HepG2 (cell line): ENCODE data around the gene RINL. TPM values are rescaled to one million over a fixed set of nuclear protein-coding genes. Genes with fewer than 3 reads are reported as not detected.

ENCODE experiments used
- ATAC-seq: fragments of 200-7000 bp; cut with Tn5 transposase; 3 replicates; pipeline ENCODE4 v1.9.1; 2020; ENCODE audit warnings: mild to moderate bottlenecking, moderate library complexity
- BruUV-seq: library from RNA; stranded (reverse); fragments of 400-500 nt; replicated peaks from 2 replicates; lab custom pipeline; 2021; lab: Mats Ljungman, UMichigan
- CTCF ChIA-PET: fragments of 300-600 bp; formaldehyde crosslinking; extraction: SDS; loops from one replicate; lab custom pipeline; 2021; ENCODE audit warnings: low total read pairs, inconsistent platforms, low intra/inter-chr PET ratio; lab: Yijun Ruan, JAX
- POLR2A ChIA-PET: fragments of 350-600 bp; sonication (Branson Sonifier 250); formaldehyde crosslinking; loops from one replicate; lab custom pipeline; 2020; ENCODE audit warnings: antibody characterized with exemption, inconsistent platforms; lab: Yijun Ruan, JAX
- DNase-seq: peaks from one replicate; pipeline ENCODE4 v3.0.0-alpha.2; 2015; ENCODE audit warnings: low spot score
- FAIRE-seq: peaks from 3 replicates; lab custom pipeline; 2011; peaks lifted over from hg19 to GRCh38; lab: Jason Lieb, UNC
- H2AFZ ChIP-seq: one replicate; pipeline ENCODE4 v1.6.1; 2011; ENCODE audit warnings: low read length, inconsistent platforms
- H3K27ac ChIP-seq: fragments of 300-600 bp; 3 replicates; pipeline ENCODE4 v1.8.0; 2011; ENCODE audit warnings: mixed run types, mild to moderate bottlenecking, mixed read lengths, low read length, inconsistent platforms; ENCODE audit not compliant: insufficient read depth; ENCODE audit errors: extremely low read length
- H3K27me3 ChIP-seq, 2 experiments: fragments of 200-600 bp in 1 of 2; 2 replicates in 1 of 2; 3 replicates in 1 of 2; pipeline versions ENCODE4 v1.6.0 to v1.8.0; 2011; ENCODE audit warnings: low read length in 2 of 2, mild to moderate bottlenecking in 2 of 2, moderate library complexity in 2 of 2, inconsistent platforms in 1 of 2; ENCODE audit not compliant: insufficient read depth in 2 of 2, control insufficient read depth in 1 of 2
- H3K36me3 ChIP-seq, 2 experiments: fragments of 200-600 bp in 1 of 2; replicated peaks in 1 of 2; 2 replicates in 1 of 2; 3 replicates in 1 of 2; pipeline versions ENCODE4 v1.5.1 to v1.8.0; 2011; ENCODE audit warnings: low read length in 2 of 2, inconsistent platforms in 1 of 2; ENCODE audit not compliant: insufficient read depth in 2 of 2, control insufficient read depth in 1 of 2
- H3K4me1 ChIP-seq: 2 replicates; pipeline ENCODE4 v1.5.1; 2012; ENCODE audit warnings: low read length, inconsistent platforms; ENCODE audit not compliant: insufficient read depth
- H3K4me2 ChIP-seq: 2 replicates; pipeline ENCODE4 v1.6.0; 2011; ENCODE audit warnings: low read depth, low read length, inconsistent platforms
- H3K4me3 ChIP-seq, 3 experiments: fragments of 200-600 bp in 1 of 3; sonication (generic), shearing (Covaris generic) in 1 of 3; replicated peaks in 1 of 3; 2 replicates each; pipeline ENCODE4 v1.5.1; 2011 to 2016; ENCODE audit warnings: low read length in 3 of 3, inconsistent platforms in 2 of 3, low read depth in 2 of 3, mild to moderate bottlenecking in 2 of 3, control low read depth in 1 of 3, mixed read lengths in 1 of 3; ENCODE audit not compliant: insufficient read depth in 1 of 3
- H3K79me2 ChIP-seq: one replicate; pipeline ENCODE4 v1.6.1; 2011; ENCODE audit warnings: low read length, inconsistent platforms; ENCODE audit not compliant: insufficient read depth
- H3K9ac ChIP-seq: 2 replicates; pipeline ENCODE4 v1.6.0; 2011; ENCODE audit warnings: mild to moderate bottlenecking, low read depth, low read length, inconsistent platforms; ENCODE audit not compliant: insufficient read depth
- H3K9me3 ChIP-seq: 2 replicates; pipeline ENCODE4 v1.5.1; 2012; ENCODE audit warnings: mild to moderate bottlenecking, low read length
- H4K20me1 ChIP-seq: 2 replicates; pipeline ENCODE4 v1.6.0; 2011; ENCODE audit warnings: inconsistent platforms, mild to moderate bottlenecking, low read length, moderate library complexity; ENCODE audit not compliant: insufficient read depth
- AGO2 ChIP-seq: fragments of 200-400 bp; formaldehyde crosslinking; optimal IDR thresholded peaks from 2 replicates; pipeline ENCODE3; 2017; ENCODE audit warnings: mild to moderate bottlenecking, low read depth, low read length, moderate library complexity
- FOXO1 ChIP-seq: sonication (generic); formaldehyde crosslinking; IDR thresholded peaks from 2 replicates; pipeline ENCODE4 v1.4.0; 2020; ENCODE audit warnings: missing genetic modification reagents
- STAT5B ChIP-seq: sonication (generic); formaldehyde crosslinking; IDR thresholded peaks from 2 replicates; pipeline ENCODE4 v1.4.0; 2020; ENCODE audit warnings: missing genetic modification reagents
- TBL1XR1 ChIP-seq: fragments of 150-350 bp; IDR thresholded peaks from 2 replicates; pipeline ENCODE4 v1.6.1; 2014; ENCODE audit warnings: borderline replicate concordance, low read length; ENCODE audit not compliant: partially characterized antibody
- THYN1 ChIP-seq: sonication (generic); formaldehyde crosslinking; IDR thresholded peaks from 2 replicates; pipeline ENCODE4 v1.8.1; 2023; ENCODE audit warnings: low read depth, mild to moderate bottlenecking, moderate library complexity, missing genetic modification reagents, borderline replicate concordance
- ZNF543 ChIP-seq: sonication (generic); formaldehyde crosslinking; IDR thresholded peaks from 2 replicates; pipeline ENCODE4 v1.4.0; 2020; ENCODE audit warnings: mild to moderate bottlenecking, missing genetic modification reagents
- ZNF687 ChIP-seq: sonication (generic); formaldehyde crosslinking; IDR thresholded peaks from 2 replicates; pipeline ENCODE4 v1.5.1; 2020; ENCODE audit warnings: mild to moderate bottlenecking, missing genetic modification reagents, moderate library complexity
- ZNF768 ChIP-seq: sonication (generic); formaldehyde crosslinking; IDR thresholded peaks from 2 replicates; pipeline ENCODE4 v1.4.0; 2020; ENCODE audit warnings: missing genetic modification reagents
- ZNF780A ChIP-seq: sonication (generic); formaldehyde crosslinking; IDR thresholded peaks from 2 replicates; pipeline ENCODE4 v1.8.0; 2022; ENCODE audit warnings: mild to moderate bottlenecking, missing genetic modification reagents, moderate library complexity
- ZNF781 ChIP-seq: sonication (generic); formaldehyde crosslinking; IDR thresholded peaks from 2 replicates; pipeline ENCODE4 v1.5.1; 2020; ENCODE audit warnings: borderline replicate concordance, mild to moderate bottlenecking, missing genetic modification reagents; ENCODE audit errors: not compliant biosample characterization
- WGBS: methylation state at CpG from one replicate; pipeline ENCODE4 v1.1.6; 2017; ENCODE audit warnings: low lambda C conversion rate; 5-methylcytosine and 5-hydroxymethylcytosine counted together
- in situ Hi-C: cut with HindIII; loops from 2 replicates; pipeline ENCODE4 v1.10.0; 2017; ENCODE audit warnings: low pct_unique_long_range_greater_than_20kb; ENCODE audit not compliant: extremely low pct_ligation_motif_present
- intact Hi-C: fragments of 100-400 bp; cut with micrococcal nuclease; formaldehyde crosslinking; loops from one replicate; pipeline ENCODE4 v1.10.0; 2022; ENCODE audit not compliant: unreplicated experiment
- polyA plus RNA-seq, 8 experiments: library from polyadenylated mRNA; depleted of rRNA in 3 of 8; stranded (reverse) in 7 of 8; unstranded in 1 of 8; fragments of >200 nt; fragmentation: Illumina TruSeq in 4 of 8; extraction: Trizol in 4 of 8; gene quantifications; 2 replicates each; pipeline versions ENCODE4 v1.2.1 to v1.2.3, GENCODE V29; 2011 to 2016; ENCODE audit warnings: low read depth in 4 of 8, missing spikeins in 1 of 8, mixed read lengths in 1 of 8; ENCODE audit not compliant: insufficient read depth in 1 of 8
- total RNA-seq, 5 experiments: library from RNA; depleted of rRNA; stranded (reverse); fragments of >200 nt; fragmentation: Illumina TruSeq; extraction: Trizol; gene quantifications; 2 replicates each; pipeline ENCODE4 v1.2.3, GENCODE V29; 2016; ENCODE audit warnings: low read depth in 1 of 5

The RINL gene
- total and polyA plus RNA-seq, 2 of the 13 experiments (the other 11 are each of a cell fraction or from before 2014, with no cell fraction given) = 11.4 to 18.0 TPM

- no peak overlapping the region for H2AFZ ChIP-seq
- CTCF ChIA-PET = interaction anchor here (0.7 kb wide), 1 partner anchor 189 kb away, joined by 3 read pairs; no protein-coding TSS in a partner anchor
Measured at GRCh38 chr19:38918526-38918925, 40.5 kb upstream of the RINL start.

More at GRCh38 chr19:38918526-38918925, 40.5 kb upstream of the RINL start:
- Histone ChIP-seq H3K27ac (no peak overlapping the region), H3K27me3 (no peaks in the 10 kb centered on the region), H3K36me3 (peaks cover 1 to 13% of the 10 kb centered on the region in 2 experiments), H3K9ac (no peak overlapping the region), H3K4me2 (no peak overlapping the region), H3K4me1 (peaks cover 12% of the 10 kb centered on the region), H4K20me1 (no peaks in the 10 kb centered on the region), H3K79me2 (no peaks in the 10 kb centered on the region), H3K4me3 (no peak overlapping the region), H3K9me3 (no peaks in the 10 kb centered on the region)
- intact Hi-C loops (no loop called here), in situ Hi-C loops (loop anchor here (25.0 kb wide), 1 partner anchor 181 kb away; the partner anchor contains the start of gene CAPN12)
- WGBS = 54% methylated on average over 2 of the region's 10 CpGs
- no TSS peak for BruUV-seq
- FAIRE-seq (no peak), ATAC-seq (peak; percentile 3; the same call in 1 of the 3 replicates), DNase-seq (no peak)
- POLR2A ChIA-PET = interaction anchor here (1.2 kb wide), 1 partner anchor 13 kb away, joined by 4 read pairs; no protein-coding TSS in a partner anchor
- no peak for TF ChIP-seq ZNF780A (CRISPR knock-in tag)
- TF ChIP-seq ZNF781 (CRISPR knock-in tag) = no peak
- TF ChIP-seq ZNF543 = no peak
- no peak for TF ChIP-seq FOXO1 (CRISPR knock-in tag)
- 0 out of 2 replicates have a peak, but pooled peaks have one; percentile 27 for TF ChIP-seq ZNF768
- peak; percentile 71 for TF ChIP-seq AGO2
- no peak for TF ChIP-seq THYN1 (CRISPR knock-in tag)
- no peak for TF ChIP-seq TBL1XR1
- TF ChIP-seq ZNF687 (CRISPR knock-in tag) = peak; percentile 0; the same call in 1 of the 2 replicates
- TF ChIP-seq STAT5B = no peak
